ENCODE measurements around the gene ETV6. TPM values are rescaled to one million over a fixed set of nuclear protein-coding genes. Genes with fewer than 3 reads are reported as not detected.

ETV6 gene
- total and polyA plus RNA-seq, 9 of the 15 experiments (the other 6 are each of a cell fraction or from before 2014, with no cell fraction given) = 0.81 to 12.7 (median 4.1) TPM

DNA sequence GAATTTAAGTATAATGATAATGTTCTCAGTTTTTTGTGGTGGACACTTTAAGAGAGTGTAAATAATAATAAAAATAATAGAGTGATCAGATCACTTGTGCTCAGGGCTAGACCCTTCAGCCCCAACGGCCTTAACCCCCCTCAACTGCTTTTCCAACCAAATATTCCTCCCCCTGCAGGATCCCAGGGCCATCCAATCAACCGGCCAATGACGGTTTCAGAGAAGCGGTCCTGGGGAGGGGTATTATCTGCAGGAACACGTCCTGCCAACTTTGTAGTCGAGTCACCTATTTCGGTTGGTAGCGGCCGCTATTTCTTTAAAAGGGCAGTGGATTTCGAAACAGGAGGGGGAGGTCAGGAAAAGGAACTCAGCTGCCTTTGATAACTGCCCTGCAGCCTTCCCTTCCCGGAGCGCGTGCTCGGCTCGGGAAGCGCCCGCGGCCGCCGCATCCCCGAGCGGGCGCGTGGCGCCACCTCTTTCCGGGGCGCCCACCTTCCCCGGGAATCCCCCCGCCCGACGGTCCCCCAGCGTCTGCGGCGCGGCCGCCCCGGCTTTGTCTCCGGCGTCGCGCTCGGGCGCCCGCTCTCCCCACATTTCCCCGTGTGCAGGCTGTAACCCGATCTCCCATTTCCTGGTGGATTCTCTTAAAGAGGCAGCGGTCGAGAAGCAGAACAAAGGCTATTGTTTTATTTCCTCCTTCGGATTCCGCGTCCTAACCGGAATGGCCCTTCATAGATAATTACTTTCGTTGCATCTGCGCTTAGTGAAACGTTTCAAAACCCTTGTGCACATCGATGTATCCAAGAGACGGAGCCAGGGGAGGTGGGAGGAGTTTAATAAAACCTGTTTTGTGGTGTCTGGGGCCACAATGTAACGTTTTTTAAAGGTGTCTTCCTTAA, 711 bp upstream of the ETV6 start (continued):
- TF ChIP-seq NFYB (IDR thresholded peaks at IDR 0.05; ENCODE audit: extremely low read depth, insufficient read length) = no peak
- peak; percentile 60; the same call in 1 of the 2 replicates for TF ChIP-seq ATF7 (IDR thresholded peaks at IDR 0.05)
- TF ChIP-seq HMGN3 (IDR thresholded peaks at IDR 0.05; ENCODE audit: borderline replicate concordance, extremely low read depth, insufficient read length, low read depth, low read length) = peak; percentile 18
- TF ChIP-seq POLR2AphosphoS5 (IDR thresholded peaks at IDR 0.05; ENCODE audit: control insufficient read depth, insufficient read depth, low read depth, low read length) = peak; percentile 26; the same call in 1 of the 2 replicates
- peak; percentile 31; the same call in 1 of the 2 replicates for TF ChIP-seq TOE1 (IDR thresholded peaks at IDR 0.05; ENCODE audit: borderline replicate concordance)
- TF ChIP-seq TOE1 (CRISPR knock-in tag; IDR thresholded peaks at IDR 0.05; ENCODE audit: borderline replicate concordance, low read depth) = no peak
- TF ChIP-seq ZBTB17 (CRISPR knock-in tag; IDR thresholded peaks at IDR 0.05) = peak; percentile 28; the same call in 1 of the 2 replicates
- TF ChIP-seq, protein P1, sequence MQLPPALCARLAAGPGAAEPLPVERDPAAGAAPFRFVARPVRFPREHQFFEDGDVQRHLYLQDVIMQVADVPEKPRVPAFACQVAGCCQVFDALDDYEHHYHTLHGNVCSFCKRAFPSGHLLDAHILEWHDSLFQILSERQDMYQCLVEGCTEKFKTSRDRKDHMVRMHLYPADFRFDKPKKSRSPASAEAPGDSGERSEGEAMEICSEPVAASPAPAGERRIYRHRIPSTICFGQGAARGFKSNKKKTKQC (CRISPR knock-in tag; IDR thresholded peaks at IDR 0.05) = no peak
- TF ChIP-seq NONO (IDR thresholded peaks at IDR 0.05; ENCODE audit: low read depth in 2 of 2, low read length in 1 of 2) = peak in 1 of 2 experiments; percentile 59; a peak in 2 of 4 replicates
- TF ChIP-seq RB1 (IDR thresholded peaks at IDR 0.05; ENCODE audit: low read depth) = peak; percentile 24; the same call in 1 of the 2 replicates
- no peak for TF ChIP-seq NUFIP1 (IDR thresholded peaks at IDR 0.05; ENCODE audit: partially characterized antibody)
- no peak for TF ChIP-seq ARHGAP35 (IDR thresholded peaks at IDR 0.05; ENCODE audit: partially characterized antibody)
- TF ChIP-seq, protein P2, sequence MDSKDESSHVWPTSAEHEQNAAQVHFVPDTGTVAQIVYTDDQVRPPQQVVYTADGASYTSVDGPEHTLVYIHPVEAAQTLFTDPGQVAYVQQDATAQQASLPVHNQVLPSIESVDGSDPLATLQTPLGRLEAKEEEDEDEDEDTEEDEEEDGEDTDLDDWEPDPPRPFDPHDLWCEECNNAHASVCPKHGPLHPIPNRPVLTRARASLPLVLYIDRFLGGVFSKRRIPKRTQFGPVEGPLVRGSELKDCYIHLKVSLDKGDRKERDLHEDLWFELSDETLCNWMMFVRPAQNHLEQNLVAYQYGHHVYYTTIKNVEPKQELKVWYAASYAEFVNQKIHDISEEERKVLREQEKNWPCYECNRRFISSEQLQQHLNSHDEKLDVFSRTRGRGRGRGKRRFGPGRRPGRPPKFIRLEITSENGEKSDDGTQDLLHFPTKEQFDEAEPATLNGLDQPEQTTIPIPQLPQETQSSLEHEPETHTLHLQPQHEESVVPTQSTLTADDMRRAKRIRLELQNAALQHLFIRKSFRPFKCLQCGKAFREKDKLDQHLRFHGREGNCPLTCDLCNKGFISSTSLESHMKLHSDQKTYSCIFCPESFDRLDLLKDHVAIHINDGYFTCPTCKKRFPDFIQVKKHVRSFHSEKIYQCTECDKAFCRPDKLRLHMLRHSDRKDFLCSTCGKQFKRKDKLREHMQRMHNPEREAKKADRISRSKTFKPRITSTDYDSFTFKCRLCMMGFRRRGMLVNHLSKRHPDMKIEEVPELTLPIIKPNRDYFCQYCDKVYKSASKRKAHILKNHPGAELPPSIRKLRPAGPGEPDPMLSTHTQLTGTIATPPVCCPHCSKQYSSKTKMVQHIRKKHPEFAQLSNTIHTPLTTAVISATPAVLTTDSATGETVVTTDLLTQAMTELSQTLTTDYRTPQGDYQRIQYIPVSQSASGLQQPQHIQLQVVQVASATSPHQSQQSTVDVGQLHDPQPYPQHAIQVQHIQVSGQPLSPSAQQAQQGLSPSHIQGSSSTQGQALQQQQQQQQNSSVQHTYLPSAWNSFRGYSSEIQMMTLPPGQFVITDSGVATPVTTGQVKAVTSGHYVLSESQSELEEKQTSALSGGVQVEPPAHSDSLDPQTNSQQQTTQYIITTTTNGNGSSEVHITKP (IDR thresholded peaks at IDR 0.05; ENCODE audit: partially characterized antibody) = peak; percentile 92
- TF ChIP-seq, protein P3, sequence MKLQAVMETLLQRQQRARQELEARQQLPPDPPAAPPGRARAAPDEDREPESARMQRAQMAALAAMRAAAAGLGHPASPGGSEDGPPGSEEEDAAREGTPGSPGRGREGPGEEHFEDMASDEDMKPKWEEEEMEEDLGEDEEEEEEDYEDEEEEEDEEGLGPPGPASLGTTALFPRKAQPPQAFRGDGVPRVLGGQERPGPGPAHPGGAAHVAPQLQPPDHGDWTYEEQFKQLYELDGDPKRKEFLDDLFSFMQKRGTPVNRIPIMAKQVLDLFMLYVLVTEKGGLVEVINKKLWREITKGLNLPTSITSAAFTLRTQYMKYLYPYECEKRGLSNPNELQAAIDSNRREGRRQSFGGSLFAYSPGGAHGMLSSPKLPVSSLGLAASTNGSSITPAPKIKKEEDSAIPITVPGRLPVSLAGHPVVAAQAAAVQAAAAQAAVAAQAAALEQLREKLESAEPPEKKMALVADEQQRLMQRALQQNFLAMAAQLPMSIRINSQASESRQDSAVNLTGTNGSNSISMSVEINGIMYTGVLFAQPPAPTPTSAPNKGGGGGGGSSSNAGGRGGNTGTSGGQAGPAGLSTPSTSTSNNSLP (IDR thresholded peaks at IDR 0.05; ENCODE audit: borderline replicate concordance, low read depth, low read length) = no peak
- peak; percentile 45; the same call in 1 of the 2 replicates for TF ChIP-seq ZFX (CRISPR knock-in tag; IDR thresholded peaks at IDR 0.05)
- TF ChIP-seq SMAD4 (CRISPR knock-in tag; conservative IDR thresholded peaks at IDR 0.05) = peak; percentile 41; the same call in 1 of the 2 replicates
- no peak for TF ChIP-seq COPS2 (conservative IDR thresholded peaks at IDR 0.05)
- TF ChIP-seq ZNF133 (CRISPR knock-in tag; IDR thresholded peaks at IDR 0.05) = no peak
- TF ChIP-seq SOX6 (IDR thresholded peaks at IDR 0.05) = peak; percentile 99
